ENCODE measurements around the gene MRPL14. TPM values are rescaled to one million over a fixed set of nuclear protein-coding genes. Genes with fewer than 3 reads are reported as not detected.
"Not testable (repeated sequence)": the region's sequence is repeated elsewhere in the genome, so short reads cannot be mapped to it uniquely, and the experiment has no call there.

The MRPL14 gene
- total RNA-seq, 2 donors from 2014 or later, result 26.4 to 33.5 TPM

GRCh38 chr6:44152109-44152461 lies 24.8 kb upstream of the MRPL14 start:
- intact Hi-C loops (cut with DNase I), result loop anchor here in 1 of 2 donors (2.0 kb wide), 1 partner anchor 55 kb away; no protein-coding TSS in a partner anchor
- DNase-seq (ENCODE audit: low spot score), result no peak

- DNase-seq (ENCODE audit: low spot score), result peak; percentile 93
- intact Hi-C loops (cut with DNase I), result loop anchor here in 1 of 2 donors (2.0 kb wide), 1 partner anchor 55 kb away; no protein-coding TSS in a partner anchor
Measured at GRCh38 chr6:44151348-44152108, 24.3 kb upstream of the MRPL14 start.

- DNase-seq (ENCODE audit: low spot score), result no peak
- intact Hi-C loops (cut with DNase I), result no loop called here
Measured at GRCh38 chr6:44150317-44150917, 23.2 kb upstream of the MRPL14 start.

GRCh38 chr6:44149369-44150012 lies 22.2 kb upstream of the MRPL14 start:
- intact Hi-C loops (cut with DNase I), result loop anchor here in 1 of 2 donors (5.0 kb wide), 1 partner anchor 52 kb away; no protein-coding TSS in a partner anchor

GRCh38 chr6:44148306-44148705 lies 21.1 kb upstream of the MRPL14 start:
- DNase-seq (ENCODE audit: low spot score), result no peak
- intact Hi-C loops (cut with DNase I), result loop anchor here in 1 of 2 donors (5.0 kb wide), 1 partner anchor 51 kb away; no protein-coding TSS in a partner anchor

More at GRCh38 chr6:44149369-44150012, 22.2 kb upstream of the MRPL14 start:
- DNase-seq (ENCODE audit: low spot score), result no peak

GRCh38 chr6:44147256-44147655 lies 20.0 kb upstream of the MRPL14 start:
- no peak for DNase-seq (ENCODE audit: low spot score)
- intact Hi-C loops (cut with DNase I), result loop anchor here in 1 of 2 donors (5.0 kb wide), 1 partner anchor 50 kb away; no protein-coding TSS in a partner anchor

GRCh38 chr6:44146685-44147084 lies 19.4 kb upstream of the MRPL14 start:
- intact Hi-C loops (cut with DNase I), result loop anchor here in 1 of 2 donors (5.0 kb wide), 1 partner anchor 49 kb away; no protein-coding TSS in a partner anchor
- DNase-seq (ENCODE audit: low spot score), result no peak

- DNase-seq (ENCODE audit: low spot score), result no peak
- intact Hi-C loops (cut with DNase I), result loop anchor here in 1 of 2 donors (5.0 kb wide), 1 partner anchor 49 kb away; no protein-coding TSS in a partner anchor
Measured at GRCh38 chr6:44145839-44146238, 18.6 kb upstream of the MRPL14 start.

GRCh38 chr6:44144536-44144935 lies 17.3 kb upstream of the MRPL14 start:
- intact Hi-C loops (cut with DNase I); DNase-seq (ENCODE audit: low spot score): not testable (repeated sequence)

- DNase-seq (ENCODE audit: low spot score), result no peak
- intact Hi-C loops (cut with DNase I), result no loop called here
Measured at GRCh38 chr6:44143731-44144130, 16.5 kb upstream of the MRPL14 start.

GRCh38 chr6:44142835-44143234 lies 15.6 kb upstream of the MRPL14 start:
- intact Hi-C loops (cut with DNase I), result no loop called here
- DNase-seq (ENCODE audit: low spot score), result no peak

- intact Hi-C loops (cut with DNase I), result no loop called here
- peak; percentile 54 for DNase-seq (ENCODE audit: low spot score)
Measured at GRCh38 chr6:44139351-44139743, 12.1 kb upstream of the MRPL14 start.

GRCh38 chr6:44138717-44139350 lies 11.6 kb upstream of the MRPL14 start:
- DNase-seq (ENCODE audit: low spot score), result peak; percentile 43
- intact Hi-C loops (cut with DNase I), result no loop called here

GRCh38 chr6:44135875-44136274 lies 8.6 kb upstream of the MRPL14 start:
- no peak for DNase-seq (ENCODE audit: low spot score)
- intact Hi-C loops (cut with DNase I), result no loop called here

GRCh38 chr6:44135173-44135758 lies 8.0 kb upstream of the MRPL14 start:
- DNase-seq (ENCODE audit: low spot score), result no peak

GRCh38 chr6:44133981-44134711 lies 6.9 kb upstream of the MRPL14 start:
- DNase-seq (ENCODE audit: low spot score), result no peak
- intact Hi-C loops (cut with DNase I), result no loop called here

More at GRCh38 chr6:44135173-44135758, 8.0 kb upstream of the MRPL14 start:
- intact Hi-C loops (cut with DNase I), result no loop called here

GRCh38 chr6:44133003-44133931 lies 6.0 kb upstream of the MRPL14 start:
- DNase-seq (ENCODE audit: low spot score), result no peak
- intact Hi-C loops (cut with DNase I), result no loop called here
